GM12874 (cell line): ENCODE measurements around the gene PRCP.

ENCODE experiments used
- CTCF ChIP-seq: IDR thresholded peaks from 2 replicates; pipeline ENCODE4 v1.5.1; 2011; ENCODE audit warnings: low read depth, mild to moderate bottlenecking, control low read depth, low read length, moderate library complexity; ENCODE audit not compliant: insufficient read depth

PRCP gene

GRCh38 chr11:82829101-82829500 lies 71.1 kb downstream of the PRCP start:
- no peak for TF ChIP-seq CTCF

- no peak for TF ChIP-seq CTCF
These were observed 71.8 kb downstream of the PRCP start for GRCh38 chr11:82828472-82828871.

- no peak for TF ChIP-seq CTCF
These were observed 73.7 kb downstream of the PRCP start for GRCh38 chr11:82826526-82826925.

DNA sequence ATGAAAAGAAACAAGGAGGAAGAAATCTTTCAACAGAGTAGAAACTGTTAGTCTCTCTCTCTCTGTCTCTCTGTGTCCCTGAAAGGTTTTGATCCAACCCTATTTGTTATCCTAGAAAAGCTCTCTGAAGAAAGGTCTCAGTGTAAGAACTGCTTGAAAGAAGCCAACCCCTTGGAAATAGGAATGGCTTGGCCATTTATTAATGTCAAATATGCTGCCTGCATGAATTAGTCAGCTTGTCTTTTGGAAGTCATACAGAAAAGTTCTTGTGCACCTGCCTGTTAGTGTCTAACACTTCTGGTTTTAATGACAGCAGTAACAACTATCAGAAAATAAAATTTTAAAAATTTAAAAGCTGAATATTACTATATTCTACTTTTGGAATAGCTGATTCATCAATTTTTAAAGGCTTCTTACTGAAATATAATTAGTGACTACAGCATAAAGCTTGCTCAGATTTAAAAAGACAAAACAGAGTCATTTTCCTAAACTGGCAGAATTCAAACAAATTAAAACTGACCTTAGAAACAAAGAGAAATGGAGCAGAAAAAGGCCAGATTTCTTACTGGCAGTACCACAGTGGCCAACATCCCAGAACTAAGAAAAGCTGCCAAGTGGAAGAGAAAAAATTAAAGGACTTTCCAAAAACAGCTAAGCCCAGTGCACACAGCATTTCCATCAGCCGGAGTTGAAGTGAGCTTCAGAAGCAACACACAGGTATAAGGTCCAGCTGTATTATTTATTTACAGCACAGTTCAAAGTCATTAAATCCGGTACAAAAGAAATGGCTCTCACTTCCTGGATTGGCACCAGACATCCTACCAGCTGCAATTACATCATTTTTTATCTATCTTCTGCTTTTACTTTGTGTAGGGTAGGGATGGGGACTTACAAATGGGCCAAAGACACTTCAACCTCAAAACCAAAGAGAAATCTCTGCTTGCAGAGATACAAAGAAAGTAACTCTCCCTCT lies 76.3 kb downstream of the PRCP start:
- no peak for TF ChIP-seq CTCF

DNA sequence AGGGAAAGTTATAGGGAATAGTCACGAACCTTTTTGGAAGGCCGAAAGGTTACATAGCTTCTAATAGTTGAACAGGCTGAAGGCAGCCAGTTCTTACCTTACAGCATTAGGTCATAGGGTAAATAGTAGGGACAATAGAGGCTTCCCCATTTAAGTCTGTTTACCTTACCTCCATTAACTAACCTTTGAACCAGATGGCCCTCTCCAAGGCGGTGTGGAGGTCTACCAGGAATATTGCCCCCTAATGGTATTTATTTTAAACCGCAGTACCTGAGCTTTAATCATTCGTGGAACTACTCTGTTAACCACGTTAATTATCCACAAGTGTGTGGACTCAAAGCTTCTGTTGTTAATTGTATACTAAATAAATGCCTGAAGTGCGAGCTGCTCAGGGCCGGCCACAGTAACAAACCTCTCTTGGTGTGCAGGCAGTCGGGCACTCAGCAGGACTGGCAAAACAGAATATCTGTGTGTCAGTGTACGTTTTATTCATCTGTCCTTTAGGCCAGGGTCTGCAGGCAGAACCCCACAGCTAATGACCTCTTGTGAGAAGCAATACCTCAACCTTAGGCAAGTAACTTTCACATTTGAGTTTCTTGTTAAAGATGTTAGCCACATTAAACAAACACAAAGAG lies 81.7 kb downstream of the PRCP start:
- TF ChIP-seq CTCF: no peak

- TF ChIP-seq CTCF: no peak
These were observed 84.8 kb downstream of the PRCP start for GRCh38 chr11:82815406-82815805.

- TF ChIP-seq CTCF: no peak
These were observed 85.9 kb downstream of the PRCP start for GRCh38 chr11:82814379-82814778.
